ENCODE measurements around the gene TRMT11. TPM values are rescaled to one million over a fixed set of nuclear protein-coding genes. Genes with fewer than 3 reads are reported as not detected.

Gene TRMT11
- total RNA-seq, 3 donors from 2014 or later (not counting 1 experiment from before 2014, with no cell fraction given) = 12.2 to 16.6 (median 12.7) TPM

GRCh38 chr6:125962900-125963497 lies 23.3 kb upstream of the TRMT11 start:
- Mint-ChIP-seq H3K27ac (peak overlapping the region in 1 of 2 donors; percentile 0), H3K9me3 (no peaks in the 10 kb centered on the region), H3K4me1 (peaks cover 20 to 26% of the 10 kb centered on the region in 2 donors), H3K27me3 (ENCODE audit: low read depth in 2 of 2) (no peaks in the 10 kb centered on the region), H3K4me3 (no peak overlapping the region), H3K36me3 (no peaks in the 10 kb centered on the region)
- Histone ChIP-seq H3K36me3 (ENCODE audit: control insufficient read depth, insufficient read depth, low read length) (peaks cover 8% of the 10 kb centered on the region), H3K27ac (ENCODE audit: low read length) (no peak overlapping the region), H3K9me3 (ENCODE audit: control insufficient read depth, insufficient read depth, low read length) (no peaks in the 10 kb centered on the region), H3K27me3 (ENCODE audit: control insufficient read depth, insufficient read depth, low read length) (no peaks in the 10 kb centered on the region), H3K4me3 (ENCODE audit: low read length) (no peak overlapping the region), H3K4me1 (ENCODE audit: control insufficient read depth, insufficient read depth, low read length) (peaks cover under 1% of the 10 kb centered on the region)
- ATAC-seq = no peak
- DNase-seq = no peak
- 96% methylated on average over 8 of the region's 8 CpGs for WGBS (ENCODE audit: insufficient coverage)
- intact Hi-C loops (cut with micrococcal nuclease) = no loop called here
- TF ChIP-seq CTCF (IDR thresholded peaks at IDR 0.05) = no peak

GRCh38 chr6:125963817-125964216 lies 22.5 kb upstream of the TRMT11 start:
- H3K27me3 ChIP-seq (ENCODE audit: control insufficient read depth, insufficient read depth, low read length) = no peaks in the 10 kb centered on the region
- TF ChIP-seq CTCF (IDR thresholded peaks at IDR 0.05) = no peak
- H3K4me3 Mint-ChIP-seq = no peak overlapping the region
- H3K36me3 ChIP-seq (ENCODE audit: control insufficient read depth, insufficient read depth, low read length) = peaks cover 14% of the 10 kb centered on the region
- no peaks in the 10 kb centered on the region for H3K9me3 Mint-ChIP-seq
- no peak overlapping the region for H3K27ac Mint-ChIP-seq
- H3K27me3 Mint-ChIP-seq (ENCODE audit: low read depth in 2 of 2) = no peaks in the 10 kb centered on the region
- ATAC-seq = no peak
- DNase-seq = no peak
- no peak overlapping the region for H3K4me3 ChIP-seq (ENCODE audit: low read length)
- no peaks in the 10 kb centered on the region for H3K9me3 ChIP-seq (ENCODE audit: control insufficient read depth, insufficient read depth, low read length)
- H3K4me1 Mint-ChIP-seq = peaks cover 20 to 34% of the 10 kb centered on the region in 2 donors
- H3K4me1 ChIP-seq (ENCODE audit: control insufficient read depth, insufficient read depth, low read length) = no peaks in the 10 kb centered on the region
- WGBS (ENCODE audit: insufficient coverage) = 96% methylated on average over 2 of the region's 2 CpGs
- intact Hi-C loops (cut with micrococcal nuclease) = no loop called here
- H3K36me3 Mint-ChIP-seq = peaks cover 3% of the 10 kb centered on the region
- H3K27ac ChIP-seq (ENCODE audit: low read length) = no peak overlapping the region

- Histone ChIP-seq H3K27ac (ENCODE audit: low read length) (no peak overlapping the region), H3K36me3 (ENCODE audit: control insufficient read depth, insufficient read depth, low read length) (peaks cover 17% of the 10 kb centered on the region), H3K27me3 (ENCODE audit: control insufficient read depth, insufficient read depth, low read length) (no peaks in the 10 kb centered on the region), H3K4me3 (ENCODE audit: low read length) (no peak overlapping the region), H3K9me3 (ENCODE audit: control insufficient read depth, insufficient read depth, low read length) (no peaks in the 10 kb centered on the region), H3K4me1 (ENCODE audit: control insufficient read depth, insufficient read depth, low read length) (no peaks in the 10 kb centered on the region)
- no peak for DNase-seq
- peaks cover 20 to 39% of the 10 kb centered on the region in 2 donors for H3K4me1 Mint-ChIP-seq
- no peak overlapping the region for H3K27ac Mint-ChIP-seq
- WGBS (ENCODE audit: insufficient coverage) = 80% methylated on average over 1 of the region's 1 CpG
- no peak overlapping the region for H3K4me3 Mint-ChIP-seq
- ATAC-seq = no peak
- H3K9me3 Mint-ChIP-seq = no peaks in the 10 kb centered on the region
- no peaks in the 10 kb centered on the region for H3K27me3 Mint-ChIP-seq (ENCODE audit: low read depth in 2 of 2)
- TF ChIP-seq CTCF (IDR thresholded peaks at IDR 0.05) = no peak
- peaks cover 9% of the 10 kb centered on the region for H3K36me3 Mint-ChIP-seq
- intact Hi-C loops (cut with micrococcal nuclease) = no loop called here
Observed at GRCh38 chr6:125966569-125966968, 19.8 kb upstream of the TRMT11 start.

GRCh38 chr6:125968493-125968892 lies 17.8 kb upstream of the TRMT11 start:
- no peaks in the 10 kb centered on the region for H3K27me3 ChIP-seq (ENCODE audit: control insufficient read depth, insufficient read depth, low read length)
- no peak for TF ChIP-seq CTCF (IDR thresholded peaks at IDR 0.05)
- H3K4me3 Mint-ChIP-seq = no peak overlapping the region
- WGBS (ENCODE audit: insufficient coverage) = 83% methylated on average over 2 of the region's 2 CpGs
- peaks cover 25% of the 10 kb centered on the region for H3K36me3 ChIP-seq (ENCODE audit: control insufficient read depth, insufficient read depth, low read length)
- peaks cover 9% of the 10 kb centered on the region for H3K36me3 Mint-ChIP-seq
- H3K9me3 Mint-ChIP-seq = no peaks in the 10 kb centered on the region
- H3K27ac Mint-ChIP-seq = no peak overlapping the region
- intact Hi-C loops (cut with micrococcal nuclease) = no loop called here
- no peak overlapping the region for H3K4me3 ChIP-seq (ENCODE audit: low read length)
- DNase-seq (no peak), ATAC-seq (no peak)
- H3K27ac ChIP-seq (ENCODE audit: low read length) = no peak overlapping the region
- H3K4me1 Mint-ChIP-seq = peaks cover 11 to 30% of the 10 kb centered on the region in 2 donors
- no peaks in the 10 kb centered on the region for H3K9me3 ChIP-seq (ENCODE audit: control insufficient read depth, insufficient read depth, low read length)
- no peaks in the 10 kb centered on the region for H3K27me3 Mint-ChIP-seq (ENCODE audit: low read depth in 2 of 2)
- no peaks in the 10 kb centered on the region for H3K4me1 ChIP-seq (ENCODE audit: control insufficient read depth, insufficient read depth, low read length)

Measured in natural killer cell (primary cell).